ENCODE measurements around the gene SLC25A21. TPM values are rescaled to one million over a fixed set of nuclear protein-coding genes. Genes with fewer than 3 reads are reported as not detected.

SLC25A21 gene
- total and polyA plus RNA-seq, 10 of the 15 experiments (the other 5 are each of a cell fraction or from before 2014, with no cell fraction given): 0.06 to 0.72 (median 0.17) TPM; not detected in 3

- intact Hi-C loops (cut with micrococcal nuclease; ENCODE audit: unreplicated experiment): no loop called here
- no peak for ATAC-seq
- BruUV-seq (replicated peaks): no TSS peak
- no peak overlapping the region for H3K27ac ChIP-seq (ENCODE audit: control insufficient read depth, insufficient read depth)
- TF ChIP-seq NFYB (IDR thresholded peaks at IDR 0.05; ENCODE audit: insufficient read depth, low read depth, low read length): no peak
- no peak for TF ChIP-seq CHD4 (IDR thresholded peaks at IDR 0.05)
- no peak for TF ChIP-seq HCFC1 (IDR thresholded peaks at IDR 0.05; ENCODE audit: low read length)
- no peak for TF ChIP-seq POLR2AphosphoS2 (IDR thresholded peaks at IDR 0.05; ENCODE audit: low read depth, low read length)
- TF ChIP-seq TAF1 (IDR thresholded peaks at IDR 0.05; ENCODE audit: borderline replicate concordance, low read depth, low read length): no peak
- TF ChIP-seq SUPT20H (IDR thresholded peaks at IDR 0.05; ENCODE audit: borderline replicate concordance, control insufficient read depth, low read depth, low read length): no peak
- TF ChIP-seq SMC3 (IDR thresholded peaks at IDR 0.05; ENCODE audit: borderline replicate concordance, low read length): no peak
- TF ChIP-seq SIX5 (IDR thresholded peaks at IDR 0.05; ENCODE audit: low read depth, low read length, severe bottlenecking): no peak
- no peak for TF ChIP-seq HDAC2 (IDR thresholded peaks at IDR 0.05)
- no peak for TF ChIP-seq ATF7 (IDR thresholded peaks at IDR 0.05; ENCODE audit: low read depth)
- TF ChIP-seq RFX5 (IDR thresholded peaks at IDR 0.05; ENCODE audit: low read depth, low read length): no peak
- TF ChIP-seq ASH2L (IDR thresholded peaks at IDR 0.05; ENCODE audit: borderline replicate concordance, low read depth): no peak
- no peak for TF ChIP-seq SPI1 (IDR thresholded peaks at IDR 0.05; ENCODE audit: borderline replicate concordance, insufficient read depth, low read depth, low read length)
- no peak for TF ChIP-seq USF2 (IDR thresholded peaks at IDR 0.05; ENCODE audit: borderline replicate concordance, low read depth, low read length)
- TF ChIP-seq WRNIP1 (IDR thresholded peaks at IDR 0.05; ENCODE audit: borderline replicate concordance, low read depth, low read length): no peak
- TF ChIP-seq HSF1 (IDR thresholded peaks at IDR 0.05; ENCODE audit: low read depth, low read length): no peak
- TF ChIP-seq KLF5 (IDR thresholded peaks at IDR 0.05; ENCODE audit: partially characterized antibody): no peak
- H3K4me1 ChIP-seq (ENCODE audit: control insufficient read depth, insufficient read depth, low read length): no peaks in the 10 kb centered on the region
- no peaks in the 10 kb centered on the region for H3K27me3 ChIP-seq (replicated peaks in 1 of 2; ENCODE audit: control insufficient read depth in 2 of 2, insufficient read depth in 2 of 2, low read length in 1 of 2)
- H3K9me3 ChIP-seq (replicated peaks; ENCODE audit: control insufficient read depth, insufficient read depth, low read length): no peaks in the 10 kb centered on the region
- 28% methylated on average over 2 of the region's 2 CpGs for WGBS (ENCODE audit: insufficient coverage, insufficient replicate concordance, low lambda C conversion rate, missing lambda C conversion rate)
- no peak overlapping the region for H3K4me2 ChIP-seq (ENCODE audit: control insufficient read depth, insufficient read depth)
- H3K79me2 ChIP-seq (ENCODE audit: control insufficient read depth, insufficient read depth, low read length): no peaks in the 10 kb centered on the region
- no peak for FAIRE-seq
- in situ Hi-C loops (cut with MboI): no loop called here
- RAD21 ChIA-PET (ENCODE audit: unreplicated experiment): no interaction called here
- POLR2A ChIA-PET: no interaction called here
- no peaks in the 10 kb centered on the region for H4K20me1 ChIP-seq (ENCODE audit: control insufficient read depth, insufficient read depth)
- no peak for DNase-seq (ENCODE audit: low read depth, low spot score)
- H3K9ac ChIP-seq (ENCODE audit: control insufficient read depth, insufficient read depth, low read length): no peak overlapping the region
- H2AFZ ChIP-seq (ENCODE audit: control insufficient read depth, low read depth, low read length): no peak overlapping the region
- no peak overlapping the region for H3K4me3 ChIP-seq
- H3K36me3 ChIP-seq (ENCODE audit: control insufficient read depth in 2 of 2, insufficient read depth in 2 of 2, low read length in 1 of 2): no peaks in the 10 kb centered on the region
- SMC1A ChIA-PET (ENCODE audit: uncharacterized antibody, unreplicated experiment): no interaction called here
- CTCF ChIA-PET: no interaction called here
Measured at GRCh38 chr14:36827861-36828260, 344.5 kb downstream of the SLC25A21 start.

Measured in GM12878 (cell line).